GM21360 (cell line): ENCODE results near the gene KLHL6.
"Not testable (repeated sequence)": the region's sequence is repeated elsewhere in the genome, so short reads cannot be mapped to it uniquely, and the experiment has no call there.

Experiments used
- ATAC-seq: cut with Tn5 transposase; IDR thresholded peaks from one replicate; pipeline ENCODE4 v1.9.1; 2021; ENCODE audit warnings: mild to moderate bottlenecking, moderate library complexity; ENCODE audit not compliant: unreplicated experiment

Gene KLHL6

GRCh38 chr3:183533412-183534132 is 21.9 kb downstream of the KLHL6 start:
- peak; percentile 42 for ATAC-seq

GRCh38 chr3:183532620-183533411 is 22.7 kb downstream of the KLHL6 start:
- ATAC-seq: no peak

GRCh38 chr3:183529717-183530116 is 25.8 kb downstream of the KLHL6 start:
- no peak for ATAC-seq

- no peak for ATAC-seq
These were observed 26.3 kb downstream of the KLHL6 start for GRCh38 chr3:183529185-183529584.

- not testable (repeated sequence) for ATAC-seq
These were observed 26.7 kb downstream of the KLHL6 start for GRCh38 chr3:183528758-183529157.

- peak; percentile 66 for ATAC-seq
These were observed 27.8 kb downstream of the KLHL6 start for GRCh38 chr3:183527428-183528379.

- peak; percentile 7 for ATAC-seq
These were observed 28.6 kb downstream of the KLHL6 start for GRCh38 chr3:183526838-183527427.

GRCh38 chr3:183524476-183524875 is 31.0 kb downstream of the KLHL6 start:
- no peak for ATAC-seq

- not testable (repeated sequence) for ATAC-seq
These were observed 34.6 kb downstream of the KLHL6 start for GRCh38 chr3:183520741-183521556.

GRCh38 chr3:183520295-183520694 is 35.2 kb downstream of the KLHL6 start:
- not testable (repeated sequence) for ATAC-seq

- ATAC-seq: no peak
These were observed 35.6 kb downstream of the KLHL6 start for GRCh38 chr3:183519891-183520290.

GRCh38 chr3:183518491-183519251 is 36.8 kb downstream of the KLHL6 start:
- no peak for ATAC-seq

- ATAC-seq: no peak
These were observed 37.9 kb downstream of the KLHL6 start for GRCh38 chr3:183517607-183518006.

- ATAC-seq: peak; percentile 66
These were observed 39.3 kb downstream of the KLHL6 start for GRCh38 chr3:183515968-183516851.

- ATAC-seq: no peak
These were observed 41.5 kb downstream of the KLHL6 start for GRCh38 chr3:183514021-183514420.

- ATAC-seq: no peak
These were observed 42.3 kb downstream of the KLHL6 start for GRCh38 chr3:183513046-183513706.

GRCh38 chr3:183511286-183512131 is 44.0 kb downstream of the KLHL6 start:
- peak; percentile 34 for ATAC-seq
